Gastroesophageal sphincter (tissue), 3 donors: ENCODE measurements around the gene ARL5C.

Experiments
- EP300 ChIP-seq: sonication (generic); formaldehyde crosslinking; IDR thresholded peaks from one replicate; pipeline ENCODE4 v1.6.1; 2017; ENCODE audit warnings: antibody characterized with exemption, mild to moderate bottlenecking
- POLR2AphosphoS5 ChIP-seq: sonication (generic); formaldehyde crosslinking; IDR thresholded peaks from one replicate; pipeline ENCODE4 v1.6.1; 2017; ENCODE audit warnings: antibody characterized with exemption
- TF ChIP-seq, protein P1 (sequence below), 4 experiments: fragments of 200-600 bp in 2 of 4; fragments of 450-650 bp in 2 of 4; sonication (generic) in 1 of 4; IDR thresholded peaks; one replicate each; pipeline ENCODE4 v1.5.1; 2017 to 2019; ENCODE audit warnings: antibody characterized with exemption in 4 of 4, mild to moderate bottlenecking in 2 of 4, moderate library complexity in 2 of 4

DNA sequence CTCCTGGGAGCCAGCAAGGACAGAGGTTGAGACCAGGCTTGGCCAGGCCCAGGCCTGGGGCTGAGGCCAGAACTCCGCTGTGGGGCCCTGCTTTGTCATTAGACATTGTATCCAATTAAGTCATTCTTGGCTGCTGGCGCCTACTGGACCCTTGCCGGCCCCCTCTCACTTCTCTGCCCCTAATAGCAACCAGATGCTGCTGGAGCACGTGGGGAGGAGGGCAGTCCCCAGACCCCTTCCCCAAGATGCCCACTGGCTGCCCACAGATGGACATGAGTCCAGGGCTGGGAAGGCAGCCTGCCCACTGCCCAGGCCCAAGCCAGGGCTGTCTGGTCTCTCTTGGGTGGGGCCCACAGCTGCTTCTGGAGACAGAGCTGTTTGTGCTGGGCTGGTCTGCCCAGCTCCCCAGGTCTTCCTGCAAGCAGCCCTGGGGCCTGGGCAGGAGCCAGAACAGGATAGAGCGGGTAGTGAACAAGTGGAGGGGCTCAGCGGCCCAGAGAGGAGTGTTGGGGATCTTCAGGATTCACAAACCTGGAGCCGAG, 22.3 kb downstream of the ARL5C start:
- TF ChIP-seq, protein P1, sequence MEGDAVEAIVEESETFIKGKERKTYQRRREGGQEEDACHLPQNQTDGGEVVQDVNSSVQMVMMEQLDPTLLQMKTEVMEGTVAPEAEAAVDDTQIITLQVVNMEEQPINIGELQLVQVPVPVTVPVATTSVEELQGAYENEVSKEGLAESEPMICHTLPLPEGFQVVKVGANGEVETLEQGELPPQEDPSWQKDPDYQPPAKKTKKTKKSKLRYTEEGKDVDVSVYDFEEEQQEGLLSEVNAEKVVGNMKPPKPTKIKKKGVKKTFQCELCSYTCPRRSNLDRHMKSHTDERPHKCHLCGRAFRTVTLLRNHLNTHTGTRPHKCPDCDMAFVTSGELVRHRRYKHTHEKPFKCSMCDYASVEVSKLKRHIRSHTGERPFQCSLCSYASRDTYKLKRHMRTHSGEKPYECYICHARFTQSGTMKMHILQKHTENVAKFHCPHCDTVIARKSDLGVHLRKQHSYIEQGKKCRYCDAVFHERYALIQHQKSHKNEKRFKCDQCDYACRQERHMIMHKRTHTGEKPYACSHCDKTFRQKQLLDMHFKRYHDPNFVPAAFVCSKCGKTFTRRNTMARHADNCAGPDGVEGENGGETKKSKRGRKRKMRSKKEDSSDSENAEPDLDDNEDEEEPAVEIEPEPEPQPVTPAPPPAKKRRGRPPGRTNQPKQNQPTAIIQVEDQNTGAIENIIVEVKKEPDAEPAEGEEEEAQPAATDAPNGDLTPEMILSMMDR (IDR thresholded peaks at IDR 0.05): no peak
- TF ChIP-seq EP300: no peak
- no peak for TF ChIP-seq POLR2AphosphoS5
